ENCODE measurements around the gene WDR1.

DNA sequence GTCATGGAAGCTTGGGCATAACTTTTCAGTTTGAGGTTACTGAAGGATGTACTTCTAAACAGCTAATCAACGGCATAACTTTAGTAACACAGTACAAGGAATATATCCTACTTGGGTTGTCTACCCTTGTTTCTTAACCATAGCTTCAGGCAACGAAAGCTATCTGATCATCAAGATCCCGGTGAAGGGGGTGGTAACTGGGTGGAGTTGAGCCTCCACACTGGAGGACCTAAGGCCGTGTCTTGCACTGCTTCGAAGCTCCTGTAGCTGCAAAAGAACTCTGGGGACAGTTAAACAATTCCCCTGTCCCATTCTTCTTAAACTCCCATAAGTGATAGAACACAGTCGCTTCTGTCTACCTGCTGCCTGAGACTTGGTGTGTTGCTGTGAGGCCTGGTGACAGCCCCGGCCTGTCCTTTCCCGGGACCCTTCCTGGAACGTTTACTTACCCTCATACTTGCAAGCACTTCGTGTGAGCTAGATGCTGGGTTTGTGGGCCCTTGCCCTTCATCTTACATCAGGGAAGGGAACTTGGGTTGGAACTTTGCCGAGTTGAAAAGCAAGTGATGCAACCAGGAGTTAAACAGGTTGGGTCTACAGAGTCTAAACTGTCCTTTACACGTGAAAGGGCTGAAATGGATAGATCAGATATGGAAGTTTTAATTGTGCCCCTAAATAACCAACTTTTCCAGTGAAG is 5.8 kb upstream of the WDR1 start:
- TF ChIP-seq, protein P1, sequence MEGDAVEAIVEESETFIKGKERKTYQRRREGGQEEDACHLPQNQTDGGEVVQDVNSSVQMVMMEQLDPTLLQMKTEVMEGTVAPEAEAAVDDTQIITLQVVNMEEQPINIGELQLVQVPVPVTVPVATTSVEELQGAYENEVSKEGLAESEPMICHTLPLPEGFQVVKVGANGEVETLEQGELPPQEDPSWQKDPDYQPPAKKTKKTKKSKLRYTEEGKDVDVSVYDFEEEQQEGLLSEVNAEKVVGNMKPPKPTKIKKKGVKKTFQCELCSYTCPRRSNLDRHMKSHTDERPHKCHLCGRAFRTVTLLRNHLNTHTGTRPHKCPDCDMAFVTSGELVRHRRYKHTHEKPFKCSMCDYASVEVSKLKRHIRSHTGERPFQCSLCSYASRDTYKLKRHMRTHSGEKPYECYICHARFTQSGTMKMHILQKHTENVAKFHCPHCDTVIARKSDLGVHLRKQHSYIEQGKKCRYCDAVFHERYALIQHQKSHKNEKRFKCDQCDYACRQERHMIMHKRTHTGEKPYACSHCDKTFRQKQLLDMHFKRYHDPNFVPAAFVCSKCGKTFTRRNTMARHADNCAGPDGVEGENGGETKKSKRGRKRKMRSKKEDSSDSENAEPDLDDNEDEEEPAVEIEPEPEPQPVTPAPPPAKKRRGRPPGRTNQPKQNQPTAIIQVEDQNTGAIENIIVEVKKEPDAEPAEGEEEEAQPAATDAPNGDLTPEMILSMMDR (IDR thresholded peaks at IDR 0.05; ENCODE audit: low read depth, low read length) = no peak
- TF ChIP-seq EZH2phosphoT487 (IDR thresholded peaks at IDR 0.05; ENCODE audit: low read depth) = no peak
